Left lung (tissue), 10 donors: ENCODE data around the gene SCNN1B. TPM values are rescaled to one million over a fixed set of nuclear protein-coding genes. Genes with fewer than 3 reads are reported as not detected.

Source experiments
- ATAC-seq: fragments of 200-7000 bp; cut with Tn5 transposase; one replicate; pipeline ENCODE4 v1.9.1; 2020; ENCODE audit warnings: moderate library complexity
- DNase-seq, 4 donors: peaks; one replicate each; pipeline ENCODE4 v3.0.0-alpha.2; 2013 to 2020
- H3K27ac ChIP-seq, 2 donors: fragments of 200-600 bp; sonication (generic) in 1 of 2; one replicate each; pipeline versions ENCODE4 v1.5.0 to v1.8.0; 2020 to 2021
- H3K27me3 ChIP-seq, 2 donors: fragments of 200-600 bp; sonication (generic) in 1 of 2; one replicate each; pipeline versions ENCODE4 v1.5.0 to v1.8.0; 2020 to 2021
- H3K36me3 ChIP-seq, 2 donors: fragments of 200-600 bp; sonication (generic) in 1 of 2; one replicate each; pipeline versions ENCODE4 v1.5.0 to v1.8.0; 2020 to 2021
- H3K4me1 ChIP-seq, 2 donors: fragments of 200-600 bp; one replicate each; pipeline ENCODE4 v1.8.0; 2021
- H3K4me3 ChIP-seq, 2 donors: fragments of 200-600 bp; sonication (generic) in 1 of 2; one replicate each; pipeline versions ENCODE4 v1.5.0 to v1.8.0; 2020 to 2021; ENCODE audit warnings: mild to moderate bottlenecking in 1 of 2
- H3K9me3 ChIP-seq, 2 donors: fragments of 200-600 bp; sonication (generic) in 1 of 2; one replicate each; pipeline versions ENCODE4 v1.5.0 to v1.8.0; 2020 to 2021
- CTCF ChIP-seq, 2 donors: fragments of 200-600 bp; sonication (generic) in 1 of 2; IDR thresholded peaks; one replicate each; pipeline versions ENCODE4 v1.5.0 to v1.8.0; 2021; ENCODE audit warnings: antibody characterized with exemption in 2 of 2
- intact Hi-C, 2 donors: fragments of 100-400 bp; cut with DNase I; formaldehyde crosslinking; loops; one replicate each; pipeline versions ENCODE4 v1.11.2 to v1.14.2; 2022
- polyA plus RNA-seq, 6 donors: library from polyadenylated mRNA; unstranded; fragments of 120-200 nt; gene quantifications; one replicate each; pipeline ENCODE4 v1.2.1, GENCODE V29; 2013; ENCODE audit not compliant: insufficient read length in 6 of 6
- total RNA-seq, 2 donors: library from RNA; stranded (reverse); fragmentation: NEBNext Ultra II Directional; extraction: Animal tissue kit (Norgen Biotek cat#: 25700); gene quantifications; one replicate each; pipeline ENCODE4 v1.2.1, GENCODE V29; 2021
- donor health status: DM: no; HTN: yes; CAD: no.
- donor health status: DM: no; HTN: no; CAD: no.

Gene SCNN1B
- total and polyA plus RNA-seq, 8 donors, result 2.4 to 28.6 (median 3.4) TPM

GRCh38 chr16:23342083-23342640, 40.1 kb downstream of the SCNN1B start:
- intact Hi-C loops, result no loop called here
- H3K27ac ChIP-seq, result no peak overlapping the region
- H3K9me3 ChIP-seq, result no peaks in the 10 kb centered on the region
- no peaks in the 10 kb centered on the region for H3K36me3 ChIP-seq
- no peaks in the 10 kb centered on the region for H3K4me1 ChIP-seq
- H3K4me3 ChIP-seq, result no peak overlapping the region
- H3K27me3 ChIP-seq, result no peaks in the 10 kb centered on the region
- DNase-seq (no peak), ATAC-seq (peak; percentile 52)
- TF ChIP-seq CTCF (IDR thresholded peaks at IDR 0.05), result no peak

GRCh38 chr16:23343643-23344612, 41.8 kb downstream of the SCNN1B start:
- intact Hi-C loops, result no loop called here
- Histone ChIP-seq H3K4me1 (no peaks in the 10 kb centered on the region), H3K27ac (no peak overlapping the region), H3K9me3 (no peaks in the 10 kb centered on the region), H3K36me3 (no peaks in the 10 kb centered on the region), H3K4me3 (no peak overlapping the region), H3K27me3 (no peaks in the 10 kb centered on the region)
- ATAC-seq (peak; percentile 33), DNase-seq (no peak)
- no peak for TF ChIP-seq CTCF (IDR thresholded peaks at IDR 0.05)

GRCh38 chr16:23345237-23345636, 43.1 kb downstream of the SCNN1B start:
- Histone ChIP-seq H3K4me1 (no peaks in the 10 kb centered on the region), H3K27ac (no peak overlapping the region), H3K9me3 (no peaks in the 10 kb centered on the region), H3K4me3 (no peak overlapping the region), H3K27me3 (no peaks in the 10 kb centered on the region), H3K36me3 (no peaks in the 10 kb centered on the region)
- ATAC-seq (no peak), DNase-seq (no peak)
- no peak for TF ChIP-seq CTCF (IDR thresholded peaks at IDR 0.05)
- intact Hi-C loops, result no loop called here

GRCh38 chr16:23348579-23349469, 46.7 kb downstream of the SCNN1B start:
- no peaks in the 10 kb centered on the region for H3K36me3 ChIP-seq
- no peak overlapping the region for H3K4me3 ChIP-seq
- H3K4me1 ChIP-seq, result no peaks in the 10 kb centered on the region
- no peaks in the 10 kb centered on the region for H3K9me3 ChIP-seq
- intact Hi-C loops, result no loop called here
- no peak overlapping the region for H3K27ac ChIP-seq
- DNase-seq (no peak), ATAC-seq (no peak)
- no peak for TF ChIP-seq CTCF (IDR thresholded peaks at IDR 0.05)
- no peaks in the 10 kb centered on the region for H3K27me3 ChIP-seq
